NCI-H146 (cell line): ENCODE results near the gene AXIN2.

Source experiments
- DNase-seq: peaks from one replicate; lab custom pipeline; 2025; lab: John Stamatoyannopoulos, UW

The AXIN2 gene

DNA sequence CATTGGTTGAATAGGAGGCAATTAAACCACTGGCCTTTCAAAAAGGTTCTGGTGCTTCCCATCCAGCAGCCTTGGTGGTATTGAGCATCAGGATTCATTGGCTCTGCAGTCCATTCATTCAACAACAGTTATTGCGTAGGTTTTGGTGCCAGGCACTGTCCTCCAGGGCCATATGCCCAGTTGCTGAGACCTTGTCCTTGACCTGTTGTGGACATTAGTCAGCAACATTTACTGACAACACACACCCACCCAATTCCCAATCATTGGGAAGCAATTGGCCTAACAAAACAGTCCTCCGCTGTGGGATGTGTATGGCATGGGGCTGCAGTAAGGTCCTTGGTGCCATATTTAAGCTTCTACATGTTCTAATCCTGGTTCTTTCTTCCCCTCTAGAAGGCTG lies 82.2 kb downstream of the AXIN2 start:
- DNase-seq = no peak
